ENCODE data around the gene SCLY. TPM values are rescaled to one million over a fixed set of nuclear protein-coding genes. Genes with fewer than 3 reads are reported as not detected.

SCLY gene
- total and polyA plus RNA-seq, 2 of the 13 experiments (the other 11 are each of a cell fraction or from before 2014, with no cell fraction given) = 27.9 to 38.6 TPM

DNA sequence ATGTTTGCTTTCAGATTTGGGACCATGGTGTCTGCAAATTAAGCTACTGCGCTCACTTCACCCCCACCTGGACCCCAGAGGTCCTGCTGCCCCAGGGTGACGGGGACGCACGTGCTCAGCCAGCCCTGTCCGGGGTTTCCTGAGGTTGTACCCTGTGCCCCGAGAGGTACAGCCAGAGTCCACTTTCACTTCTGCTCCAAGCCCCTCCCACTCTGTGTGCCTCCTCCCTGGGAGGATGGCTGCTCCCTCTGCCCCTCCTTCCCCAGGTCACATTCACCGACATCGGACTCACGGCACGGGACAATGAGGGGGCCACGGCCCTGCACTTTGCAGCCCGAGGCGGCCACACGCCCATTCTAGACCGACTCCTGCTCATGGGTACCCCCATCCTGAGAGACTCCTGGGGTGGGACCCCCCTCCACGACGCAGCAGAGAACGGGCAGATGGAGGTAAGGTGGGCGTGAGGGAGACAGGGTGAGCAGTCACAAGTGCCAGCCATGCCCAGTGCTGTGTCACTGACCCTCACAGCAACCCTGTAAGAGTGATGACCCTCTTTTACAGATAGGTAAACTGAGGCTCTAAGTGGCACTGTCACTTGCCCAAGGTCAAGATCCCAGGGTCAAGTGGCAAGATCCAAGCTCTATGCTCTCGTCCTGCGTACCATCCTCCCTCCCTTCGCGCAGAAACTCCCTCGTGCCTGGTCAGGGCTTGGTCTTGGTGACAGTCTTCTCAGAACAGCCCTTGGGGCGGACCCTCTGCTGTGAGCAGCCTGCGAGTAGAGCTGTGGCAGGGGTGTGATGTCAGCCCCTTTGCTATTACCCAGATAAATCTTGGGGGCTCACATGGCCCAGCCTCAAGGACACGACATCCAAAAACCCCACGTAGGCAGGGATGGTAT is 47.0 kb downstream of the SCLY start (continued):
- TF ChIP-seq ETV6 (CRISPR knock-in tag; conservative IDR thresholded peaks at IDR 0.05) = 0 out of 2 replicates have a peak, but pooled peaks have one; percentile 11
- peak; percentile 85; the same call in 1 of the 2 replicates for TF ChIP-seq TSC22D2 (CRISPR knock-in tag; IDR thresholded peaks at IDR 0.05; ENCODE audit: borderline replicate concordance)
- TF ChIP-seq ZNF441 (CRISPR knock-in tag; IDR thresholded peaks at IDR 0.05; ENCODE audit: borderline replicate concordance) = no peak
- TF ChIP-seq PBX2 (CRISPR knock-in tag; IDR thresholded peaks at IDR 0.05) = no peak
- peak; percentile 47 for TF ChIP-seq PHF20 (CRISPR knock-in tag; IDR thresholded peaks at IDR 0.05)
- TF ChIP-seq ZNF737 (CRISPR knock-in tag; IDR thresholded peaks at IDR 0.05; ENCODE audit: borderline replicate concordance) = peak; percentile 94; the same call in 1 of the 2 replicates
- TF ChIP-seq, protein P1, sequence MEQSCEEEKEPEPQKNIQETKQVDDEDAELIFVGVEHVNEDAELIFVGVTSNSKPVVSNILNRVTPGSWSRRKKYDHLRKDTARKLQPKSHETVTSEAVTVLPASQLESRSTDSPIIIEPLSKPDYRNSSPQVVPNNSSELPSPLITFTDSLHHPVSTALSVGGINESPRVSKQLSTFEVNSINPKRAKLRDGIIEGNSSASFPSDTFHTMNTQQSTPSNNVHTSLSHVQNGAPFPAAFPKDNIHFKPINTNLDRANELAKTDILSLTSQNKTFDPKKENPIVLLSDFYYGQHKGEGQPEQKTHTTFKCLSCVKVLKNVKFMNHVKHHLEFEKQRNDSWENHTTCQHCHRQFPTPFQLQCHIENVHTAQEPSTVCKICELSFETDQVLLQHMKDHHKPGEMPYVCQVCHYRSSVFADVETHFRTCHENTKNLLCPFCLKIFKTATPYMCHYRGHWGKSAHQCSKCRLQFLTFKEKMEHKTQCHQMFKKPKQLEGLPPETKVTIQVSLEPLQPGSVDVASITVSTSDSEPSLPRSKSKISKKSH (CRISPR knock-in tag; IDR thresholded peaks at IDR 0.05; ENCODE audit: borderline replicate concordance) = no peak
- TF ChIP-seq CBX2 (IDR thresholded peaks at IDR 0.05; ENCODE audit: low read depth, low read length) = no peak
- TF ChIP-seq CBX2 (CRISPR knock-in tag; IDR thresholded peaks at IDR 0.05; ENCODE audit: low read depth) = no peak
- TF ChIP-seq KLF15 (CRISPR knock-in tag; IDR thresholded peaks at IDR 0.05; ENCODE audit: borderline replicate concordance) = 0 out of 2 replicates have a peak, but pooled peaks have one; percentile 31
- TF ChIP-seq TAF15 (IDR thresholded peaks at IDR 0.05; ENCODE audit: low read depth, low read length, poor library complexity, severe bottlenecking) = no peak
- peak; percentile 77; the same call in 1 of the 2 replicates for TF ChIP-seq HOXA3 (CRISPR knock-in tag; IDR thresholded peaks at IDR 0.05)
- TF ChIP-seq, protein P2, sequence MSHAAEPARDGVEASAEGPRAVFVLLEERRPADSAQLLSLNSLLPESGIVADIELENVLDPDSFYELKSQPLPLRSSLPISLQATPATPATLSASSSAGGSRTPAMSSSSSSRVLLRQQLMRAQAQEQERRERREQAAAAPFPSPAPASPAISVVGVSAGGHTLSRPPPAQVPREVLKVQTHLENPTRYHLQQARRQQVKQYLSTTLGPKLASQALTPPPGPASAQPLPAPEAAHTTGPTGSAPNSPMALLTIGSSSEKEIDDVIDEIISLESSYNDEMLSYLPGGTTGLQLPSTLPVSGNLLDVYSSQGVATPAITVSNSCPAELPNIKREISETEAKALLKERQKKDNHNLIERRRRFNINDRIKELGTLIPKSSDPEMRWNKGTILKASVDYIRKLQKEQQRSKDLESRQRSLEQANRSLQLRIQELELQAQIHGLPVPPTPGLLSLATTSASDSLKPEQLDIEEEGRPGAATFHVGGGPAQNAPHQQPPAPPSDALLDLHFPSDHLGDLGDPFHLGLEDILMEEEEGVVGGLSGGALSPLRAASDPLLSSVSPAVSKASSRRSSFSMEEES (CRISPR knock-in tag; IDR thresholded peaks at IDR 0.05) = peak; percentile 62; the same call in 1 of the 2 replicates
- TF ChIP-seq KLF9 (CRISPR knock-in tag; IDR thresholded peaks at IDR 0.05; ENCODE audit: low read depth) = no peak
- TF ChIP-seq, protein P3, sequence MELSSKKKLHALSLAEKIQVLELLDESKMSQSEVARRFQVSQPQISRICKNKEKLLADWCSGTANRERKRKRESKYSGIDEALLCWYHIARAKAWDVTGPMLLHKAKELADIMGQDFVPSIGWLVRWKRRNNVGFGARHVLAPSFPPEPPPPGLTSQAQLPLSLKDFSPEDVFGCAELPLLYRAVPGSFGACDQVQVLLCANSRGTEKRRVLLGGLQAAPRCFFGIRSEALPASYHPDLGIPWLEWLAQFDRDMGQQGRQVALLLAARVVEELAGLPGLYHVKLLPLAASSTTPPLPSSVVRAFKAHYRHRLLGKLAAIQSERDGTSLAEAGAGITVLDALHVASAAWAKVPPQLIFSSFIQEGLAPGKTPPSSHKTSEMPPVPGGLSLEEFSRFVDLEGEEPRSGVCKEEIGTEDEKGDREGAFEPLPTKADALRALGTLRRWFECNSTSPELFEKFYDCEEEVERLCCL (CRISPR knock-in tag; IDR thresholded peaks at IDR 0.05; ENCODE audit: borderline replicate concordance) = no peak
- TF ChIP-seq PRPF4 (IDR thresholded peaks at IDR 0.05; ENCODE audit: low read depth, low read length, poor library complexity, severe bottlenecking) = no peak
- no peak; the same call in 1 of the 2 replicates for TF ChIP-seq ATRX (CRISPR knock-in tag; IDR thresholded peaks at IDR 0.05; ENCODE audit: borderline replicate concordance)
- peak; percentile 66; the same call in 1 of the 2 replicates for TF ChIP-seq SALL1 (CRISPR knock-in tag; IDR thresholded peaks at IDR 0.05)
- TF ChIP-seq ONECUT2 (CRISPR knock-in tag; IDR thresholded peaks at IDR 0.05) = no peak
- 0 out of 2 replicates have a peak, but pooled peaks have one; percentile 1 for TF ChIP-seq CHCHD3 (CRISPR knock-in tag; IDR thresholded peaks at IDR 0.05)
- peak; percentile 46; the same call in 1 of the 2 replicates for TF ChIP-seq SIN3A (IDR thresholded peaks at IDR 0.05; ENCODE audit: borderline replicate concordance, low read depth, low read length)
- TF ChIP-seq CBX5 (CRISPR knock-in tag; IDR thresholded peaks at IDR 0.05; ENCODE audit: borderline replicate concordance) = 0 out of 2 replicates have a peak, but pooled peaks have one; percentile 8
- TF ChIP-seq ARNT2 (CRISPR knock-in tag; IDR thresholded peaks at IDR 0.05; ENCODE audit: low read depth) = no peak
- TF ChIP-seq KDM5B (CRISPR knock-in tag; IDR thresholded peaks at IDR 0.05; ENCODE audit: borderline replicate concordance) = no peak
